Caco-2 (cell line): ENCODE results near the gene ITM2C. TPM values are rescaled to one million over a fixed set of nuclear protein-coding genes. Genes with fewer than 3 reads are reported as not detected.

Source experiments
- BruUV-seq: library from RNA; stranded (reverse); fragments of 400-500 nt; replicated peaks from 2 replicates; lab custom pipeline; 2021; lab: Mats Ljungman, UMichigan
- CTCF ChIA-PET: fragments of 300-600 bp; sonication (Branson Sonifier 250); formaldehyde crosslinking; loops from one replicate; lab custom pipeline; 2022; ENCODE audit warnings: antibody characterized with exemption; lab: Charles Lee
- POLR2A ChIA-PET: fragments of 300-600 bp; sonication (Branson Sonifier 250); formaldehyde crosslinking; loops from one replicate; lab custom pipeline; 2022; ENCODE audit warnings: antibody characterized with exemption; lab: Charles Lee
- DNase-seq, 2 experiments: peaks; one replicate each; pipeline versions ENCODE4 v3.0.0 to v3.0.0-alpha.2; 2020 to 2022
- H3K27me3 ChIP-seq: replicated peaks from 2 replicates; pipeline ENCODE4 v1.6.0; 2011; ENCODE audit warnings: low read length; ENCODE audit not compliant: control insufficient read depth, insufficient read depth
- H3K36me3 ChIP-seq: 2 replicates; pipeline ENCODE4 v1.5.1; 2011; ENCODE audit warnings: low read length; ENCODE audit not compliant: control insufficient read depth, insufficient read depth
- H3K4me1 ChIP-seq: fragments of 250-450 bp; sonication (Bioruptor Pico); 2 replicates; pipeline ENCODE4 v1.5.1; 2020; ENCODE audit warnings: mild to moderate bottlenecking
- H3K4me3 ChIP-seq: 2 replicates; pipeline ENCODE4 v1.5.1; 2011; ENCODE audit warnings: low read depth, mild to moderate bottlenecking, control low read depth, low read length
- H3K9me3 ChIP-seq: fragments of 250-450 bp; sonication (Bioruptor Pico); 2 replicates; pipeline ENCODE4 v1.5.1; 2020; ENCODE audit warnings: mild to moderate bottlenecking, moderate library complexity
- H3K27ac Mint-ChIP-seq: one replicate; pipeline ENCODE4 v1.8.0; 2022; ENCODE audit warnings: mixed read lengths; ENCODE audit not compliant: unreplicated experiment
- H3K27me3 Mint-ChIP-seq: one replicate; pipeline ENCODE4 v1.8.0; 2022; ENCODE audit warnings: mixed read lengths; ENCODE audit not compliant: insufficient read depth, unreplicated experiment
- H3K36me3 Mint-ChIP-seq: one replicate; pipeline ENCODE4 v1.8.0; 2022; ENCODE audit warnings: mild to moderate bottlenecking, mixed read lengths; ENCODE audit not compliant: insufficient read depth, unreplicated experiment
- H3K4me1 Mint-ChIP-seq: one replicate; pipeline ENCODE4 v1.8.0; 2022; ENCODE audit warnings: low read depth, mixed read lengths; ENCODE audit not compliant: unreplicated experiment
- H3K4me3 Mint-ChIP-seq: one replicate; pipeline ENCODE4 v1.8.0; 2022; ENCODE audit warnings: mild to moderate bottlenecking, moderate library complexity, mixed read lengths; ENCODE audit not compliant: unreplicated experiment
- H3K9me3 Mint-ChIP-seq: one replicate; pipeline ENCODE4 v1.8.0; 2022; ENCODE audit warnings: mixed read lengths; ENCODE audit not compliant: unreplicated experiment
- CTCF ChIP-seq, 2 experiments: fragments of 200-600 bp in 1 of 2; IDR thresholded peaks; 1 replicate in 1 of 2; 2 replicates in 1 of 2; pipeline versions ENCODE4 v1.5.1 to v1.8.0; 2011 to 2022; ENCODE audit warnings: antibody characterized with exemption in 1 of 2, control low read depth in 1 of 2, inconsistent platforms in 1 of 2, low read depth in 1 of 2, low read length in 1 of 2, mild to moderate bottlenecking in 1 of 2, moderate library complexity in 1 of 2; ENCODE audit not compliant: insufficient read depth in 1 of 2, severe bottlenecking in 1 of 2, unreplicated experiment in 1 of 2
- intact Hi-C: fragments of 100-400 bp; cut with micrococcal nuclease; formaldehyde crosslinking; loops from one replicate; pipeline ENCODE4 v1.10.0; 2022; ENCODE audit not compliant: unreplicated experiment
- total RNA-seq: library from RNA; stranded (reverse); gene quantifications from 2 replicates; pipeline ENCODE4 v1.2.3, GENCODE V29; 2022

Gene ITM2C
- total RNA-seq, 1 experiment from 2014 or later: 136 TPM

DNA sequence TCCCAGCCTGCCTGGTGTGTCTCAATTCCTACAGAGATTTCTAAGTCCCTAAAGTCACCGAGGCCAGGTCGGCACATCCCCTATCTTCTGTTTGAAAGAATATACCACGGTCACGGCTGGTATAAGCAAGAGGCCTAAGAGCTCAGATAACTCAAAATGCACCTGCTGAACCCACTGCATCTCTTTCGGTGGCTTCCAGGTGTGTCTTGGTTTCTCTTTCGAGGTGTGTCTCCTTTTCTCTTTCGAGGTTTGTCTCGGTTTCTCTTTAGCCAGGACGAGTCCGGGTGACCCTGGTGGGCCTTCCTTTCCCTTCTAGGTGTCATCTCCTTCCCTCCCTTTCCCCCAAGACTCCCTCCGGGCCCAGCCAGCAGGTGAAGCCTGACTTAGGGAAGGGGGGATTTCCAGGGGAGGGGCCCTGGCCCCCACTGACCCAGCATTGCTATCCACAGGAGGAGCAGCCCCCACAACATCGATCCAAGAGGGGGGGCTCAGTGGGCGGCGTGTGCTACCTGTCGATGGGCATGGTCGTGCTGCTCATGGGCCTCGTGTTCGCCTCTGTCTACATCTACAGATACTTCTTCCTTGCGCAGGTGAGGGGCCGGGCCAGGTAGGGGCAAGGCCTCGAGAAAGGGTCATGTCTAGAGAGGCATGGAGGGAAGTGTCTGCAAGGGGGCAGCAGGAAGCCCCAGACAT is 8.4 kb downstream of the ITM2C start:
- H3K36me3 ChIP-seq: 0 out of 2 replicates have a peak, but pooled peaks cover 1% of the 10 kb centered on the region
- Mint-ChIP-seq H3K36me3 (peaks cover 22% of the 10 kb centered on the region), H3K4me1 (peaks cover 9% of the 10 kb centered on the region), H3K4me3 (no peak overlapping the region), H3K27me3 (no peaks in the 10 kb centered on the region), H3K9me3 (no peaks in the 10 kb centered on the region), H3K27ac (no peak overlapping the region)
- peaks cover 43% of the 10 kb centered on the region for H3K4me1 ChIP-seq
- DNase-seq: no peak
- H3K9me3 ChIP-seq: no peaks in the 10 kb centered on the region
- ChIA-PET POLR2A (no interaction called here), CTCF (no interaction called here)
- no TSS peak for BruUV-seq
- H3K27me3 ChIP-seq: no peaks in the 10 kb centered on the region
- H3K4me3 ChIP-seq: no peak overlapping the region
- TF ChIP-seq CTCF (IDR thresholded peaks at IDR 0.05; ENCODE audit: insufficient read depth in 1 of 2, low read depth in 1 of 2, low read length in 1 of 2, severe bottlenecking in 1 of 2, unreplicated experiment in 1 of 2): no peak
- intact Hi-C loops: loop anchor here (5.0 kb wide), 1 partner anchor 39 kb away; no protein-coding TSS in a partner anchor

- BruUV-seq: no TSS peak
- Mint-ChIP-seq H3K9me3 (no peaks in the 10 kb centered on the region), H3K4me1 (peaks cover 9% of the 10 kb centered on the region), H3K27me3 (no peaks in the 10 kb centered on the region), H3K27ac (peak overlapping the region; percentile 65), H3K36me3 (peaks cover 29% of the 10 kb centered on the region), H3K4me3 (no peak overlapping the region)
- peaks cover 36% of the 10 kb centered on the region for H3K4me1 ChIP-seq
- ChIA-PET CTCF (no interaction called here), POLR2A (no interaction called here)
- H3K4me3 ChIP-seq: no peak overlapping the region
- H3K27me3 ChIP-seq: no peaks in the 10 kb centered on the region
- TF ChIP-seq CTCF (IDR thresholded peaks at IDR 0.05; ENCODE audit: insufficient read depth in 1 of 2, low read depth in 1 of 2, low read length in 1 of 2, severe bottlenecking in 1 of 2, unreplicated experiment in 1 of 2): no peak
- intact Hi-C loops: loop anchor here (5.0 kb wide), 1 partner anchor 38 kb away; no protein-coding TSS in a partner anchor
- H3K9me3 ChIP-seq: no peaks in the 10 kb centered on the region
- H3K36me3 ChIP-seq: 0 out of 2 replicates have a peak, but pooled peaks cover 1% of the 10 kb centered on the region
- no peak for DNase-seq
Measured at GRCh38 chr2:230873661-230874401, 9.1 kb downstream of the ITM2C start.

- CTCF ChIA-PET: no interaction called here
- POLR2A ChIA-PET: no interaction called here
- peaks cover 30% of the 10 kb centered on the region for H3K4me1 ChIP-seq
- intact Hi-C loops: loop anchor here (5.0 kb wide), 1 partner anchor 38 kb away; no protein-coding TSS in a partner anchor
- H3K4me3 ChIP-seq: no peak overlapping the region
- H3K36me3 ChIP-seq: 0 out of 2 replicates have a peak, but pooled peaks cover 1% of the 10 kb centered on the region
- Mint-ChIP-seq H3K27me3 (no peaks in the 10 kb centered on the region), H3K27ac (peak overlapping the region; percentile 65), H3K36me3 (peaks cover 35% of the 10 kb centered on the region), H3K9me3 (no peaks in the 10 kb centered on the region), H3K4me3 (no peak overlapping the region), H3K4me1 (peaks cover 9% of the 10 kb centered on the region)
- DNase-seq: no peak
- no peaks in the 10 kb centered on the region for H3K27me3 ChIP-seq
- BruUV-seq: no TSS peak
- TF ChIP-seq CTCF (IDR thresholded peaks at IDR 0.05; ENCODE audit: insufficient read depth in 1 of 2, low read depth in 1 of 2, low read length in 1 of 2, severe bottlenecking in 1 of 2, unreplicated experiment in 1 of 2): no peak
- H3K9me3 ChIP-seq: no peaks in the 10 kb centered on the region
Measured at GRCh38 chr2:230874456-230874855, 9.7 kb downstream of the ITM2C start.
